SU-DHL-6 (cell line): ENCODE measurements around the gene TM4SF18.

Experiments used
- H2AFZ ChIP-seq: fragments of 200-600 bp; sonication (generic); 2 replicates; pipeline ENCODE4 v1.6.1; 2014; ENCODE audit warnings: low read depth, mild to moderate bottlenecking, moderate library complexity, mixed read lengths, antibody characterized with exemption, low read length; ENCODE audit not compliant: severe bottlenecking
- H3F3A ChIP-seq: fragments of 200-600 bp; shearing (Covaris generic); 2 replicates; pipeline ENCODE4 v1.6.0; 2016; ENCODE audit warnings: antibody characterized with exemption, mild to moderate bottlenecking; ENCODE audit not compliant: insufficient read depth
- H3K27ac ChIP-seq: fragments of 200-600 bp; sonication (generic); 2 replicates; pipeline ENCODE4 v1.5.1; 2016; ENCODE audit warnings: low read depth, mild to moderate bottlenecking, low read length, moderate library complexity, mixed read lengths
- H3K27me3 ChIP-seq: fragments of 200-600 bp; sonication (generic), shearing (Covaris generic); 2 replicates; pipeline ENCODE4 v1.6.0; 2014; ENCODE audit warnings: mild to moderate bottlenecking, low read length
- H3K36me3 ChIP-seq: fragments of 200-600 bp; sonication (generic); 2 replicates; pipeline ENCODE4 v1.6.1; 2014; ENCODE audit warnings: mild to moderate bottlenecking, low read length, mixed read lengths
- H3K4me2 ChIP-seq: fragments of 300-600, 200-600 bp; shearing (Covaris generic), sonication (generic); 2 replicates; pipeline ENCODE4 v1.6.0; 2014; ENCODE audit warnings: low read length, low read depth, mild to moderate bottlenecking; ENCODE audit not compliant: poor library complexity, severe bottlenecking
- H3K4me3 ChIP-seq: fragments of 200-600 bp; sonication (generic); 2 replicates; pipeline ENCODE4 v1.5.1; 2014; ENCODE audit warnings: antibody characterized with exemption, low read length, mild to moderate bottlenecking, mixed read lengths; ENCODE audit not compliant: insufficient read depth, poor library complexity, severe bottlenecking
- H3K79me2 ChIP-seq: fragments of 200-600 bp; sonication (generic); 2 replicates; pipeline ENCODE4 v1.6.1; 2014; ENCODE audit warnings: mild to moderate bottlenecking, low read length, moderate library complexity; ENCODE audit not compliant: insufficient read depth
- H3K9ac ChIP-seq: fragments of 200-600 bp; sonication (generic); 2 replicates; pipeline ENCODE4 v1.7.0; 2014; ENCODE audit warnings: mild to moderate bottlenecking, low read length
- H3K9me2 ChIP-seq: fragments of 200-600 bp; sonication (generic); replicated peaks from 2 replicates; pipeline ENCODE4 v1.6.1; 2014; ENCODE audit warnings: low read length; ENCODE audit not compliant: insufficient read depth
- H3K9me3 ChIP-seq: fragments of 200-600 bp; sonication (generic); 2 replicates; pipeline ENCODE4 v1.6.1; 2014; ENCODE audit warnings: low read length, mixed read lengths; ENCODE audit not compliant: insufficient read depth
- H4K20me1 ChIP-seq: fragments of 200-600 bp; sonication (generic); 2 replicates; pipeline ENCODE4 v1.6.1; 2014; ENCODE audit warnings: low read depth, mild to moderate bottlenecking, antibody characterized with exemption, low read length, moderate library complexity, mixed read lengths
- CTCF ChIP-seq: fragments of 200-600 bp; sonication (generic); IDR thresholded peaks from one replicate; pipeline ENCODE4 v1.5.1; 2017; ENCODE audit warnings: antibody characterized with exemption, mild to moderate bottlenecking, low read length, moderate library complexity; ENCODE audit not compliant: insufficient read depth, poor library complexity, severe bottlenecking
- EZH2phosphoT487 ChIP-seq: fragments of 200-600 bp; sonication (generic), shearing (Covaris generic); conservative IDR thresholded peaks from 2 replicates; pipeline ENCODE4 v1.6.1; 2018; ENCODE audit warnings: mild to moderate bottlenecking, antibody characterized with exemption, low read length, moderate library complexity, mixed read lengths

TM4SF18 gene

GRCh38 chr3:149336925-149337324 is 3.5 kb upstream of the TM4SF18 start:
- Histone ChIP-seq H4K20me1 (no peaks in the 10 kb centered on the region), H3K9me3 (no peaks in the 10 kb centered on the region), H3K79me2 (no peaks in the 10 kb centered on the region), H3K27me3 (no peaks in the 10 kb centered on the region), H3F3A (no peaks in the 10 kb centered on the region), H3K4me2 (no peak overlapping the region), H2AFZ (no peak overlapping the region), H3K4me3 (no peak overlapping the region), H3K9ac (no peak overlapping the region), H3K9me2 (no peaks in the 10 kb centered on the region), H3K27ac (no peak overlapping the region), H3K36me3 (no peaks in the 10 kb centered on the region)
- no peak for TF ChIP-seq CTCF
- TF ChIP-seq EZH2phosphoT487: no peak

GRCh38 chr3:149332771-149333170 is 665 bp downstream of the TM4SF18 start:
- H3K27me3 ChIP-seq: no peaks in the 10 kb centered on the region
- no peak overlapping the region for H3K4me2 ChIP-seq
- no peaks in the 10 kb centered on the region; the same call in 1 of the 2 replicates for H4K20me1 ChIP-seq
- H3K9me2 ChIP-seq: no peaks in the 10 kb centered on the region
- H3K9ac ChIP-seq: no peak overlapping the region
- no peaks in the 10 kb centered on the region for H3K9me3 ChIP-seq
- TF ChIP-seq CTCF (no peak), EZH2phosphoT487 (no peak)
- H3K36me3 ChIP-seq: no peaks in the 10 kb centered on the region
- no peaks in the 10 kb centered on the region for H3K79me2 ChIP-seq
- H3F3A ChIP-seq: no peaks in the 10 kb centered on the region
- no peak overlapping the region for H3K27ac ChIP-seq
- no peak overlapping the region for H2AFZ ChIP-seq
- no peak overlapping the region for H3K4me3 ChIP-seq

- no peak for TF ChIP-seq EZH2phosphoT487
- TF ChIP-seq CTCF: no peak
- Histone ChIP-seq H3K27me3 (no peaks in the 10 kb centered on the region), H3K27ac (no peak overlapping the region), H3K4me3 (no peak overlapping the region), H3K9me3 (no peaks in the 10 kb centered on the region), H3K79me2 (no peaks in the 10 kb centered on the region), H3K4me2 (no peak overlapping the region), H3K9me2 (no peaks in the 10 kb centered on the region), H3F3A (no peaks in the 10 kb centered on the region), H3K9ac (no peak overlapping the region), H3K36me3 (no peaks in the 10 kb centered on the region), H2AFZ (no peak overlapping the region), H4K20me1 (no peaks in the 10 kb centered on the region; the same call in 1 of the 2 replicates)
These were observed 1.1 kb downstream of the TM4SF18 start for GRCh38 chr3:149332227-149332765.
